RWPE1 (cell line): ENCODE results near the gene CCNB3.

ENCODE experiments used
- CTCF ChIA-PET: fragments of 350-600 bp; sonication (Branson Sonifier 250); formaldehyde crosslinking; extraction: SDS; loops from one replicate; lab custom pipeline; 2021; lab: Yijun Ruan, JAX
- POLR2A ChIA-PET: fragments of 400-600 bp; formaldehyde crosslinking; extraction: SDS; loops from one replicate; lab custom pipeline; 2020; ENCODE audit warnings: antibody characterized with exemption; ENCODE audit not compliant: low non-redundant PET; lab: Yijun Ruan, JAX
- DNase-seq: peaks from one replicate; pipeline ENCODE4 v3.0.0; 2012; ENCODE audit warnings: low spot score
- H3K27ac ChIP-seq: fragments of 450-650 bp; 2 replicates; pipeline ENCODE4 v1.5.1; 2017
- TF ChIP-seq, protein P1 (sequence below): fragments of 450-650 bp; conservative IDR thresholded peaks from 2 replicates; pipeline ENCODE4 v1.5.1; 2017; ENCODE audit warnings: low read depth, mild to moderate bottlenecking

Gene CCNB3

GRCh38 chrX:50333308-50333707 lies 128.7 kb downstream of the CCNB3 start:
- no peak overlapping the region for H3K27ac ChIP-seq
- TF ChIP-seq, protein P1, sequence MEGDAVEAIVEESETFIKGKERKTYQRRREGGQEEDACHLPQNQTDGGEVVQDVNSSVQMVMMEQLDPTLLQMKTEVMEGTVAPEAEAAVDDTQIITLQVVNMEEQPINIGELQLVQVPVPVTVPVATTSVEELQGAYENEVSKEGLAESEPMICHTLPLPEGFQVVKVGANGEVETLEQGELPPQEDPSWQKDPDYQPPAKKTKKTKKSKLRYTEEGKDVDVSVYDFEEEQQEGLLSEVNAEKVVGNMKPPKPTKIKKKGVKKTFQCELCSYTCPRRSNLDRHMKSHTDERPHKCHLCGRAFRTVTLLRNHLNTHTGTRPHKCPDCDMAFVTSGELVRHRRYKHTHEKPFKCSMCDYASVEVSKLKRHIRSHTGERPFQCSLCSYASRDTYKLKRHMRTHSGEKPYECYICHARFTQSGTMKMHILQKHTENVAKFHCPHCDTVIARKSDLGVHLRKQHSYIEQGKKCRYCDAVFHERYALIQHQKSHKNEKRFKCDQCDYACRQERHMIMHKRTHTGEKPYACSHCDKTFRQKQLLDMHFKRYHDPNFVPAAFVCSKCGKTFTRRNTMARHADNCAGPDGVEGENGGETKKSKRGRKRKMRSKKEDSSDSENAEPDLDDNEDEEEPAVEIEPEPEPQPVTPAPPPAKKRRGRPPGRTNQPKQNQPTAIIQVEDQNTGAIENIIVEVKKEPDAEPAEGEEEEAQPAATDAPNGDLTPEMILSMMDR = no peak
- CTCF ChIA-PET = no interaction called here
- no peak for DNase-seq
- POLR2A ChIA-PET = no interaction called here

- CTCF ChIA-PET = no interaction called here
- H3K27ac ChIP-seq = no peak overlapping the region
- TF ChIP-seq, protein P1 = no peak
- no peak for DNase-seq
- POLR2A ChIA-PET = no interaction called here
These were observed 139.4 kb downstream of the CCNB3 start for GRCh38 chrX:50343917-50344316.

DNA sequence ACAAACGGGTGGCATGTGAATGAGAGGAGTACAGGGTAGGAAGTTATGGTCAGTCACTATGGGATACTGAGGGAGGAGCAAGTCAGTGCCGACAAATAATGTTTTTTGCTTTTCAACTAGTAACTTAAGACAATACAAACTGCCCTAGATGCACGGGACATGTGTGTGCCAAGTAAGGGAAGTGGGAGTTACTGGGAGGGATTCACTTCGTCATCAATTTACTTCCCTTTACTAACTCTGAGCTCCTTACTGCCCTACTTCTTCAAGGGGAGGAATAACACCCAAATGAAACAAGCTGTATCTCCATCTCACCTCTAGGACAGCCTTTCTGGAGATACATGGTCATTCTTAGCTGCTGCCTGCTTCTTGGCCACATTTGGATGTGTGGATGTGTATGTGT lies 168.4 kb downstream of the CCNB3 start:
- POLR2A ChIA-PET = interaction anchor here (0.6 kb wide), 1 partner anchor 1535 kb away, joined by 5 read pairs; no protein-coding TSS in a partner anchor
- DNase-seq = no peak
- CTCF ChIA-PET = no interaction called here
- no peak overlapping the region for H3K27ac ChIP-seq
- TF ChIP-seq, protein P1 = no peak

- POLR2A ChIA-PET = no interaction called here
- CTCF ChIA-PET = no interaction called here
- DNase-seq = no peak
- no peak overlapping the region for H3K27ac ChIP-seq
- TF ChIP-seq, protein P1 = no peak
These were observed 171.1 kb downstream of the CCNB3 start for GRCh38 chrX:50375481-50376267.

- H3K27ac ChIP-seq = no peak overlapping the region
- ChIA-PET CTCF (no interaction called here), POLR2A (no interaction called here)
- TF ChIP-seq, protein P1 = no peak
- no peak for DNase-seq
These were observed 177.3 kb downstream of the CCNB3 start for GRCh38 chrX:50381729-50382415.

- no peak for DNase-seq
- POLR2A ChIA-PET = no interaction called here
- H3K27ac ChIP-seq = no peak overlapping the region
- TF ChIP-seq, protein P1 = no peak
- CTCF ChIA-PET = no interaction called here
These were observed 182.0 kb downstream of the CCNB3 start for GRCh38 chrX:50386520-50386919.
